Activated CD4-positive, alpha-beta T cell treated with anti-CD3 and anti-CD28 coated beads for 36 hours (primary cell): ENCODE results near the gene SLC25A27. TPM values are rescaled to one million over a fixed set of nuclear protein-coding genes. Genes with fewer than 3 reads are reported as not detected.
A peak's percentile ranks its signal among the peaks of the same experiment; 100 is the strongest.

Experiments
- ATAC-seq: fragments of 200-7000 bp; cut with Tn5 transposase; one replicate; pipeline ENCODE4 v1.10.0; 2021; ENCODE audit warnings: mild to moderate bottlenecking, moderate library complexity
- CTCF ChIA-PET: fragments of 350-600 bp; sonication (Branson Sonifier 250); formaldehyde crosslinking; loops from one replicate; lab custom pipeline; 2021; ENCODE audit warnings: antibody characterized with exemption; lab: Charles Lee
- POLR2A ChIA-PET: fragments of 350-600 bp; sonication (Branson Sonifier 250); formaldehyde crosslinking; loops from one replicate; lab custom pipeline; 2021; ENCODE audit warnings: antibody characterized with exemption, inconsistent platforms; lab: Charles Lee
- DNase-seq: peaks from one replicate; pipeline ENCODE4 v3.0.0-alpha.2; 2020
- H3K27ac Mint-ChIP-seq: one replicate; pipeline ENCODE4 v1.8.0; 2021; ENCODE audit warnings: mixed read lengths
- H3K27me3 Mint-ChIP-seq: one replicate; pipeline ENCODE4 v1.8.0; 2021; ENCODE audit warnings: mixed read lengths
- H3K36me3 Mint-ChIP-seq: one replicate; pipeline ENCODE4 v1.8.0; 2021; ENCODE audit warnings: low read depth, mixed read lengths
- H3K4me1 Mint-ChIP-seq: one replicate; pipeline ENCODE4 v1.8.0; 2021; ENCODE audit warnings: mixed read lengths
- H3K4me3 Mint-ChIP-seq: one replicate; pipeline ENCODE4 v1.8.0; 2021; ENCODE audit warnings: mild to moderate bottlenecking, moderate library complexity, mixed read lengths
- H3K9me3 Mint-ChIP-seq: one replicate; pipeline ENCODE4 v1.8.0; 2021; ENCODE audit warnings: low read depth, mixed read lengths
- intact Hi-C, 2 experiments: fragments of 100-400 bp; cut with DNase I in 1 of 2; cut with micrococcal nuclease in 1 of 2; formaldehyde crosslinking; loops; one replicate each; pipeline versions ENCODE4 v1.14.2 to v1.15.1; 2022 to 2024; cut with DNase I, micrococcal nuclease
- total RNA-seq, 2 experiments: library from RNA; stranded (reverse); gene quantifications; one replicate each; pipeline ENCODE4 v1.2.3, GENCODE V29; 2021

The SLC25A27 gene
- total RNA-seq, 2 experiments from 2014 or later = 1.2 to 1.6 TPM

DNA sequence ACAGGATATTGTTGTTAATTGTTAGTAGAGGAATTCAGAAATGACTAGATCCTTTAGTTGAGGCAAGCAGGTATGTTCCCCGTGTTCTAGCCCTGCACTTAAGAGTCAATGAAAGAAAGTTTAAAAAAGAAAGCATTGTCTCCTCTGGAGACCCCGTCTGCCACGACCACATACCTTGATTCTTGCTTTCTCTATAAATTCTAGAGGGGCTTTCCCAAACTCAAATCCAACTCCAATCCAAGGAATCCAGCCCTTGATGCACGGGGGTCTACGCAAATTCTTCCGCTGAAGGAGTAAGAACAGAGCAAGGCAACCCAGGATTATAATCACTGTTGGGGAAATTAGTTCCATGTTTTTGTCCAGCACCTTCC is 558 bp upstream of the SLC25A27 start:
- ChIA-PET CTCF (interaction anchor here (0.6 kb wide), 2 partner anchors 36 to 602 kb away, joined by 3 read pairs; no protein-coding TSS in a partner anchor), POLR2A (no interaction called here)
- Mint-ChIP-seq H3K9me3 (no peaks in the 10 kb centered on the region), H3K36me3 (no peaks in the 10 kb centered on the region), H3K4me1 (peaks cover 15% of the 10 kb centered on the region), H3K27ac (no peak overlapping the region), H3K4me3 (peak overlapping the region; percentile 67), H3K27me3 (peaks cover 34% of the 10 kb centered on the region)
- intact Hi-C loops = loop anchor here (1.0 to 2.0 kb wide), 2 partner anchors 9 to 521 kb away; no protein-coding TSS in a partner anchor
- DNase-seq = no peak
- ATAC-seq = no peak

DNA sequence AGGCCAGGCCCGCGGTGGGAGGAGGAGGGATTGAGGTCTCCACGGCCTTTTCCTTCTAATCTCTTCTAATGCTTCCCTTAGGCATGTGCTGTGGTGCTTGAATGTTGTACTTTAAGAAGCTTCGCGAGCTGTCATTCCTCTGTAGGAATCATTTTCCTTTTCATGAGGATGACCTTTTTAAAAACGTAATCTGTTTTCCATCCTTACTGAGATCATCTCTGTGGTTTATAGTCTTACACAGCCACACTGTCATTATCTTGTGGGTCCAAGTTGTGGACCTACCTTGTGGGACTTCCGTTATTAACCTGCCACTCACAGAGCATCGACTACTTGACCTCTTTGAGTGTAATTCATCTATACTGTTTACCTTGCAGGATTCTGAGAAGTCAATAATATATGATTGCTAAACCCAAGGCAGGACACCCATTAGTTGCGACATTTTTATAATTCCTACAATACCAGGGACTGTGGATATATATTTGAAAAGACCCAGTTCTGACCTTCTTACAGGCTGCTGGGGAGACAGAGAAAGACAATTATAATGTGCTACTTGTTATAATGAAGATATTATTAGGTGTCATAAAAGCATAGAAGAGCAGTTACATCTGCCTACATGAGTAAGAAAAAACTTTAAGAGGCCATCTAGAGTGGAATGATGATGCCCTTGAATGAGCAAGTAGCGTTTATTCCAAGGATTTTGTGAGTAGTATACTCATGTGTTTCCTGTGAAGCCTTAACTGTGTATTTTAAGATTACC is 842 bp downstream of the SLC25A27 start:
- POLR2A ChIA-PET = no interaction called here
- intact Hi-C loops = loop anchor here in 1 of 2 experiments (2.0 kb wide), 1 partner anchor 523 kb away; no protein-coding TSS in a partner anchor
- H3K4me3 Mint-ChIP-seq = peak overlapping the region; percentile 67
- CTCF ChIA-PET = no interaction called here
- H3K27ac Mint-ChIP-seq = peak overlapping the region; percentile 37
- no peaks in the 10 kb centered on the region for H3K36me3 Mint-ChIP-seq
- peaks cover 15% of the 10 kb centered on the region for H3K4me1 Mint-ChIP-seq
- peaks cover 30% of the 10 kb centered on the region for H3K27me3 Mint-ChIP-seq
- H3K9me3 Mint-ChIP-seq = no peaks in the 10 kb centered on the region
- DNase-seq (no peak), ATAC-seq (no peak)

DNA sequence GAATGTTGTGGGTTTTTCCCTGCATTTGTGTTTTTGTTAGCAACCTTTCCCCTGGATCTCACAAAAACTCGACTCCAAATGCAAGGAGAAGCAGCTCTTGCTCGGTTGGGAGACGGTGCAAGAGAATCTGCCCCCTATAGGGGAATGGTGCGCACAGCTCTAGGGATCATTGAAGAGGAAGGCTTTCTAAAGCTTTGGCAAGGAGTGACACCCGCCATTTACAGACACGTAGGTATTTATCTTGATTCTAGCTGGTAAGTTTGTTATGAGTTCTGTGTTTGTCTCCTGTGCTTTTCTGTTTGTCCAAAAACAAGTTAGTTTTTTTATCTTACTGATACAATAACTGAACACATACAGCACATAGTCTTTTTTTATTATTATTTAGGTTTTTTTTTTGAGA is 3.0 kb downstream of the SLC25A27 start:
- H3K36me3 Mint-ChIP-seq = no peaks in the 10 kb centered on the region
- H3K27ac Mint-ChIP-seq = no peak overlapping the region
- H3K4me1 Mint-ChIP-seq = peaks cover 13% of the 10 kb centered on the region
- ChIA-PET CTCF (no interaction called here), POLR2A (no interaction called here)
- intact Hi-C loops = no loop called here
- ATAC-seq (no peak), DNase-seq (peak; percentile 18)
- no peak overlapping the region for H3K4me3 Mint-ChIP-seq
- H3K9me3 Mint-ChIP-seq = no peaks in the 10 kb centered on the region
- H3K27me3 Mint-ChIP-seq = peaks cover 26% of the 10 kb centered on the region

DNA sequence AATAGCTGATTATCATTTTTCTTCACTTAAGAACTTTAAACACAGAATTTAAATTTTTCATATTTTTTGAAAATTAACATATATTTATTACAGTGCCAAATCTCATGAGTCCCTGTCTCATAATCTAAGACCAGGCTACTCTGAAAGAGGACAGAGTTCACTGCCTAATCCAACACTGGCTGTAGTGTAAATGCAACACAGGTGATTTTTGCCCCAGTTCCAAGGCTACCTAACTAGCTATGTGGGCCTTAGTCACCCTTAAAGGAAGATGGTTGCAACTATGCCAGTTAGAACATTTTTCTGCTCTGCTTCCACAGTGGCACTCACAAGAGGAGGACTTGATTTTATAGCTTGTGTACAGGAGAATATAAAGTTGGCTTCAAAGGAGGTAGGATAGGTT is 4.9 kb downstream of the SLC25A27 start:
- POLR2A ChIA-PET = no interaction called here
- H3K27me3 Mint-ChIP-seq = peaks cover 17% of the 10 kb centered on the region
- intact Hi-C loops = no loop called here
- H3K36me3 Mint-ChIP-seq = no peaks in the 10 kb centered on the region
- no peak overlapping the region for H3K4me3 Mint-ChIP-seq
- H3K9me3 Mint-ChIP-seq = no peaks in the 10 kb centered on the region
- ATAC-seq (no peak), DNase-seq (no peak)
- CTCF ChIA-PET = interaction anchor here (0.5 kb wide), 2 partner anchors 391 to 1663 kb away, joined by 3 read pairs; no protein-coding TSS in a partner anchor
- no peak overlapping the region for H3K27ac Mint-ChIP-seq
- H3K4me1 Mint-ChIP-seq = peaks cover 6% of the 10 kb centered on the region

DNA sequence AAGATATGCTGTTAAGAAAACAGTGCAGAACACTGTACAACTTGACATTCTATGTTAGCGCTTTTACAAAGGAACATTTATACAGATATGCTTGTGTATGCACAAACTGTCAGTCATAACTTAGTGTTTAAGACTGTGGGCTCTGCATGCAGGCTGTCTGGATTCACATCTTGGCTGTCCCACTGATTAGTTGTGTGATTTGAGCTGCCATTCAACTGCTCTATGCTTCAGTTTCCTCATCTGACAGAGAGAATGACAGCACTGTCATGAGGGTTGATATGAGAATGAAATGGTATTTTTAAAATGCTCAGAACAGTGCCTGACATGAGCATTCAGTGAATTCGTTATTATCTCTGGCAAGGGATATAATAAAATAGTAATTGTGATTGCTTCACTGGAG is 8.7 kb downstream of the SLC25A27 start:
- H3K27ac Mint-ChIP-seq = no peak overlapping the region
- H3K36me3 Mint-ChIP-seq = no peaks in the 10 kb centered on the region
- intact Hi-C loops = no loop called here
- H3K4me3 Mint-ChIP-seq = no peak overlapping the region
- ATAC-seq = no peak
- no peaks in the 10 kb centered on the region for H3K4me1 Mint-ChIP-seq
- DNase-seq = no peak
- CTCF ChIA-PET = interaction anchor here (1.4 kb wide), 1 partner anchor 49 kb away, joined by 3 read pairs; no protein-coding TSS in a partner anchor
- no peaks in the 10 kb centered on the region for H3K9me3 Mint-ChIP-seq
- POLR2A ChIA-PET = no interaction called here
- H3K27me3 Mint-ChIP-seq = peaks cover 4% of the 10 kb centered on the region

DNA sequence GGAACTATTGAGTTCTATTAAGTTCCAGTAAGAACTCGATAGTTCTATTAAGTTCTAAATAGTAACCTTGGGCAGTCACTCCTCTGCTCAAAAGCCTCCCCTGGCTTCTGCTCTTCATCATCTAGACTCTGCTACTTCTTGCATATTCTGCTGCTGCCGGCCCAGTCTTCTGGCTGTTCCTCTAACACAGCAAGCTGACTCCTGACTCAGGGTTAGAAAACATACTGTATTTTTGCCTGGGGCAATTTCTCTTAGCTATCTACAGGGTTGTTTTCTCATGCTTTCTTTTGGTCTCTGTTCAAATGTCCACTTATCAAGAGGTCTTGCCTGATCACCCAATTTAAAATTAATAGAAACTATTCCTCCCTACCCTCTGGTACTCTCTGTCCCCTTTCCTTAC is 14.6 kb downstream of the SLC25A27 start:
- Mint-ChIP-seq H3K4me3 (no peak overlapping the region), H3K27me3 (peaks cover 2% of the 10 kb centered on the region), H3K36me3 (no peaks in the 10 kb centered on the region), H3K9me3 (no peaks in the 10 kb centered on the region), H3K4me1 (no peaks in the 10 kb centered on the region), H3K27ac (no peak overlapping the region)
- intact Hi-C loops = no loop called here
- ChIA-PET CTCF (interaction anchor here (0.6 kb wide), 1 partner anchor 181 kb away, joined by 3 read pairs; no protein-coding TSS in a partner anchor), POLR2A (no interaction called here)
- ATAC-seq (no peak), DNase-seq (no peak)

DNA sequence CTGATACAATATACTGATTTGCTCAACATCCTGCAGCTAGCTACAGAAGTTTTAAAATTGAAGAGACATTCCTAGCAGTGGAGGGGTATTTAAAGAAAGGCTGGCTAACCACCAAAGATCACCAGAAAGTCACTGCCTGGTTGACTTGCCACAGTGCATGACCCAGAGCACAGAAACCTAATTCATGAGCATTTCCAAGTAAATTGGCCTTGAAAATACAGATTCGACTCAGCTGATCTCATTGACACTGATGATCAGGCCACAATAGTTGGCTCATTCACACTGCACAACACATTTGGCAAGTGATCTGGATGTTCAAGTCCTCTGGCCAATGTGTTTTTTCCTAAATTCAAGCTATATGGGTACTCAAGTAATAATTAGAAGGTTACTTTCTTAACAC is 21.6 kb downstream of the SLC25A27 start:
- Mint-ChIP-seq H3K27me3 (no peaks in the 10 kb centered on the region), H3K4me3 (no peak overlapping the region), H3K9me3 (no peaks in the 10 kb centered on the region), H3K4me1 (no peaks in the 10 kb centered on the region), H3K36me3 (no peaks in the 10 kb centered on the region), H3K27ac (no peak overlapping the region)
- ATAC-seq = no peak
- ChIA-PET CTCF (interaction anchor here (0.6 to 0.8 kb wide), 2 partner anchors 9 to 286 kb away, joined by 3 read pairs; no protein-coding TSS in a partner anchor), POLR2A (no interaction called here)
- no peak for DNase-seq
- intact Hi-C loops = no loop called here

DNA sequence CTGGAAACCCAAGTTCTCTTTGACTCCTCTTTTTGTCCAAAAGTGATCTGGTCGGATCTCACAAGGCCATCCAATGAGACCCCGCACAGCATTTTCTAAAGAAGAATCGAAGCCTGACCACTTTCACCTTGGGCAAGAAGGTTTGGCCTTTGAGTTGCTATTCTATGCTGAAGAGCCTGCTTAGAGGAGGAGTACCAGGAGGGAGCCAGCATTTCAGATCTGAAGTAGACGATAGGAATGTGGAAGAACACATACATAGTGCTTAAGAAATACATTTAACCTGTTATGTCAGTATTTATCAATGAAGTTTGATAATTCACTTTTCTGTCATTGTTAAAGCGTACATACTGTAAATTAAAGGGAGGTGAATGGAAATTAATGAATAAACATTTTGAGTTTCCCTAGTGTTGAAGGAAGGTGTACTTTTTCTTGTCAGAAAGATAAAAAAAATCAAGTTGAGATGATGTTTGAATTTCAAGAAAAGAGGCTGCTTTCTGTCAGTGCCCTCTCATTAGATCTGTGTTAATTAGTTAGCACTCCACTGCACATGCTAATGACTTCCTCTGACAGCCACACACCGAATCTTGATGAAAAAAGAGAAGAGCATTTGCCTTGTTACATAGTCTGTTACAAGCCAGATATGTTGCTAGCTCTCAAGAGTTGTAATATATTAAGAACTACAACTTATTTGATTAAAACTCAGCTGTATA is 24.0 kb downstream of the SLC25A27 start:
- CTCF ChIA-PET = no interaction called here

DNA sequence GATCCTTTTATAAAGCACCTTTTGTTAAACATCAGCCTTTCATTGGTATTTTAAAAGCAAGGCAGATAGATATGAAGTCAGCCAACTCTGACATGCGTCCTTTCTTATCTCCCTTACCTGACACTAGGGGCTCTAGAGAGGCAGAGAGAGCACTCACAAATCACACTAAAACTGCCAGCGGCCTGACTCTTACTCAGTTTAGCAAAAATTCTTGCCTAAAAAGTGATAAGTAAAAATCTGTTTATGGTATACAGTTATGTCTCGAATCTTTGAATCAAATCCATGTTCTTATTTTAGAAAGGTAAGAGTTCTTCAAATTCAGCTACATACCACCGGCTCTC is 24.5 kb downstream of the SLC25A27 start:
- intact Hi-C loops = no loop called here
- Mint-ChIP-seq H3K27ac (no peak overlapping the region), H3K9me3 (no peaks in the 10 kb centered on the region), H3K4me3 (no peak overlapping the region), H3K27me3 (peaks cover 8% of the 10 kb centered on the region), H3K36me3 (no peaks in the 10 kb centered on the region), H3K4me1 (no peaks in the 10 kb centered on the region)
- ChIA-PET CTCF (interaction anchor here (0.8 kb wide), 1 partner anchor 13 kb away, joined by 3 read pairs; no protein-coding TSS in a partner anchor), POLR2A (no interaction called here)
- ATAC-seq (no peak), DNase-seq (no peak)

More for the DNA sequence above, 24.0 kb downstream of the SLC25A27 start:
- Mint-ChIP-seq H3K9me3 (no peaks in the 10 kb centered on the region), H3K4me1 (no peaks in the 10 kb centered on the region), H3K27me3 (peaks cover 8% of the 10 kb centered on the region), H3K4me3 (no peak overlapping the region), H3K27ac (no peak overlapping the region), H3K36me3 (no peaks in the 10 kb centered on the region)
- intact Hi-C loops = no loop called here
- POLR2A ChIA-PET = no interaction called here
- ATAC-seq (no peak), DNase-seq (no peak)

DNA sequence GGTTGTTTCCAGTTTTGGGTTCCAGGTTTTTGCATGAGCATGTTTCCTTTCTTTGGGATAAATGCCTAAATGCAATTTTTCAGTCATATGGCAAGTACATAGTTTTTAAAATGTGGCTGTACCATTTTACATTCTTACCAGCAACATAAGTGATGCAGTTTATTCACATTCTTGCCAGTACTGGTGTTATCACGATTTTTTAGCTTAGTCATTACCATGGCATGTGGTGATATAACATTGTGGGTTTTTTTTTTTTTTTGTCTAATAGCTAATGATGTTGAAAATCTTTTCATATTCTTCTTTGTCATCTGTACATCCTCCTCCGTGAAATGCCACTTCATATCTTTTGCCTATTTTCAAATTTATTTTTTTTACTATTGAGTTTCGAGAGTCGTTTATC is 32.0 kb downstream of the SLC25A27 start:
- H3K4me3 Mint-ChIP-seq = no peak overlapping the region
- H3K27me3 Mint-ChIP-seq = peaks cover 10% of the 10 kb centered on the region
- intact Hi-C loops = no loop called here
- no peaks in the 10 kb centered on the region for H3K36me3 Mint-ChIP-seq
- DNase-seq (no peak), ATAC-seq (no peak)
- CTCF ChIA-PET = interaction anchor here (0.7 kb wide), 1 partner anchor 1116 kb away, joined by 3 read pairs; no protein-coding TSS in a partner anchor
- H3K4me1 Mint-ChIP-seq = no peaks in the 10 kb centered on the region
- no peaks in the 10 kb centered on the region for H3K9me3 Mint-ChIP-seq
- no peak overlapping the region for H3K27ac Mint-ChIP-seq
- POLR2A ChIA-PET = no interaction called here

DNA sequence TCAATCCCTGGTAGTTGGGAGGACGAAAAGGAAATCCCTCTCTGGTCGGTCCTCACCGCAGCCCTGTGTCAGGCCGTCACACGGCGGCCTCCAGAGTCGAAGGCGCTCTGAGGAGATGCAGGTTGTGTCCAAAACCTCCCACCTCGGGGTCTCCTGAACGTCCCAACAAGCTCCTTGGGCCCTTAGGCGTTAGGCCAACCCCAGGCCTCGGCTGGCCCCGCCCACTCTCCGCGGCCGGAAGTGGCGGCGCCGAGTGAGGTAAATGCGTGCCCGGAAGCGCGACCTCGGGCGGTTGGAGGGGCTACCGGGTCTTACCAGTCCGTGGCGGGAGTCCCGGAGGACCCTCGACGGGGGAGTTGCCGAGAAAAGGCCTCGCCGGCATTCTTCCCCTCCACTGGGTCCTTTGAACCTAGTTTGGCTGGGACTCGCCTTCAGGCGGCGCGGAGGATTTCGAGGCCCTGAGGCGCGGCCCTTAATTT is 34.9 kb downstream of the SLC25A27 start, which contains the start of gene TDRD6:
TDRD6 (plus strand) TSS at position 267 of the 479 bp plus-strand sequence. CDS start 244 bp downstream, outside the sequence.
- H3K9me3 Mint-ChIP-seq = no peaks in the 10 kb centered on the region
- no peaks in the 10 kb centered on the region for H3K4me1 Mint-ChIP-seq
- H3K27me3 Mint-ChIP-seq = peaks cover 5% of the 10 kb centered on the region
- ChIA-PET CTCF (interaction anchor here (0.6 kb wide), 1 partner anchor 408 kb away, joined by 3 read pairs; no protein-coding TSS in a partner anchor), POLR2A (no interaction called here)
- ATAC-seq (no peak), DNase-seq (no peak)
- intact Hi-C loops = no loop called here
- no peak within 1 kb of the TSS for H3K27ac Mint-ChIP-seq
- H3K4me3 Mint-ChIP-seq = no peak within 1 kb of the TSS
- H3K36me3 Mint-ChIP-seq = no peaks in the 10 kb centered on the region
